OCI-M2 (cell line): ENCODE data around the gene FARP2.
"Not testable (repeated sequence)": the region's sequence is repeated elsewhere in the genome, so short reads cannot be mapped to it uniquely, and the experiment has no call there.

Experiments
- DNase-seq: peaks from one replicate; lab custom pipeline; 2025; ENCODE audit not compliant: unreplicated experiment; lab: John Stamatoyannopoulos, UW

The FARP2 gene

DNA sequence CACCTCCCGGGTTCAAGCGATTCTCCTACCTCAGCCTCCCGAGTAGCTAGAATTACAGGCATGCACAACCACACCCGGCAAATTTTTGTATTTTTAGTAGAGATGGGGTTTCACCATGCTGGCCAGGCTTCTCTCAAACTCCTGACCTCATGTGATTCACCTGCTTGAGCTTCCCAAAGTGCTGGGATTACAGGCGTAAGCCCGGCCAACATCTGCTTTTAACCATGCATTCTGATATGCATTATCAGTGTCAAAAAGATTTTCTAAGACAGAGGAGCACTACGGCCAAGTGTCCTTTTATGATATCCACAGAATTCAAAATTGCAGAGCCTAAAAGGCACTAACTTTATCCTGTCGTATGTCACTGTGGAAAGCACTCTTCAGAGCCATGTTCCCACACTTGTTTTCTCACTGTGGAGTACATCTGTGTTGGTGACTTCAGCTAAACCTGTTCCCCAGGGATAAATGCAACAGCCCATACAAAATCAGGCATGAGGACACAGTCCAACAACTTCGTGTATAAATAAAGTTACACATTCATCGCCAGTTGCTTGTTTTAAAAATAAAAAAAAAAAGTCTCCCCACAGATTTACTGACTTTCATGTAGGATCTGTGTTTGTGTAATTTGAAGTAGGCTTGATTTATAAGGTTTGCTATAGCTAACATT, 95.9 kb downstream of the FARP2 start:
- DNase-seq = no peak

DNA sequence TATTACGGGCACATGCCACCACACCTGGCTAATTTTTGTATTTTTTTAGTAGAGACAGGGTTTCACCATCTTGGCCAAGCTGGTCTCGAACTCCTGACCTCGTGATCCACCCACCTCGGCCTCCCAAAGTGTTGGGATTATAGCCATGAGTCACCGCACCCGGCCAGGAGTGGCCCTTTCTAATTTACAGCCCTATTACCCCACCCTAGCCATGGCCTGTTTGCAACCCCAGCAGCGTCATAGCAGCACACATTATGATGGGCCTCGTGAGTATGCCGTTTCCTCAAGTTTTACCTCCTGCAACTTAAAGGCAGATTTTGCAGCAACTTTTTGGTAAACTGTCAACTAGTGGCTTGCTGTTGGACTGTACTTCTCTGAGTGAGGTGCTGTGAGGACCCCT, 97.8 kb downstream of the FARP2 start:
- not testable (repeated sequence) for DNase-seq

DNA sequence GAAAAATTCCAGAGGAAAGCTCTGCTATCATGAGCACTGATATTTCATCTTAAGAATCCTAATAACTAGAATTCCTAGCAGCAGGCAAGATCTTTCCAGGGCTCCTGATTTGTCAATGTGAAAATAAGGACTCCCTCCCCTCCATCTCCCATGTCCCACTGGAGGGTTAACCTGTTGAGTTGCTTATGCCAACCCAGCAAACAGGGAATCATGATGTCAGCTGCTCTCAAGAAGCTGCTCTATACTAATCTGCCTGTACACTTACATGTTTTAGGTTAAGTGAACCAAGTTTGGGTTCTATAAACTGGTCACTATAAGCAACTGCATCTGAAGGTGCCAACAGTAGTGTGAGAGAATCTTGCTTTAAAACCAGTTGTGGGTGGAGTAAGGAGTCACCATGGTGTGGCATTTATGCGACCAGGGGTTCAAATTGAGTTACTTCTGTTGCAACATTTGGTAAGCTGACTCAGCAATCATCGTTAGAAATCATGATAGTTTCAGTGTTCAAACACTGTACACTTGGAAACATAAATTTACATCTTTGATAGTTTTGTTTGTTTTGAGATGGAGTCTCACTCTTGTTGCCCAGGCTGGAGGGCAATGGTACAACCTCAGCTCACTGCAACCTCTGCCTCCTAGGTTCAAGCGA, 98.9 kb downstream of the FARP2 start:
- no peak for DNase-seq

DNA sequence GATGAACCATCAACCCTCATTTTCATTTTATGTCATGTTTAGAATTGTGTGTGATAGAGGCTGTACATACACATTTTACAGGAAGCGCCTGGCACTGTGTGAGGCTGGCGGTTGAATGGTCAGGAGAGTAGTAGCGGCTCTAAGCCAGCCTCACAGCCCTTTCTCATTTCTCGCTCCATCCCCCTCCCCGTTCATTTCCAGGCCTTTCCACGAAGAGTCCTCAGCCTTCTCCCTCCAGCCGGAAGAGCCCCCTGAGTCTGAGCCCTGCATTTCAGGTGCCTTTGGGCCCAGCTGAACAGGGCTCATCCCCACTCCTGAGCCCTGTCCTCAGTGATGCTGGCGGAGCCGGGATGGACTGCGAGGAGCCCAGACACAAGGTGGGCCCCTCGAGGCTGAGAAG, 100.5 kb downstream of the FARP2 start:
- DNase-seq = no peak

DNA sequence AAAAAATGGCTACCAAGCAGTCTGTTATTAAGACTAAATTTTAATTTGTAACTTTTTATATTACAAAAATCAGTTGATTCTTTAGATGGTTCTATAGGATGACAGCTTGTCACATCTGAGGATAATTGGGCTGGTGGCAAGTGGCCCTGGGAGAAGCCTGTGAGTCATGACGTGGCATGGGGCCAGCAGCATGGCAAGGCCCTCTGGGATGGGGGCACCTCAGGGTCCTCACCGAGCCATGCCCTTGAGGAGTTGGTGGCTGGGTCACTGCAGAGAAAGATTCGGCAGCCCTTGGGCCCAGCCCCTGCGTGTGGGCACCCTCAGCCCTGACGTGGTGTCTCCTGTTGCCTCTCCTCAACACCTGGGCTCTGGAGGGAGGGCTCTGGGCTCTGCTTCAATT, 102.6 kb downstream of the FARP2 start:
- DNase-seq = no peak

DNA sequence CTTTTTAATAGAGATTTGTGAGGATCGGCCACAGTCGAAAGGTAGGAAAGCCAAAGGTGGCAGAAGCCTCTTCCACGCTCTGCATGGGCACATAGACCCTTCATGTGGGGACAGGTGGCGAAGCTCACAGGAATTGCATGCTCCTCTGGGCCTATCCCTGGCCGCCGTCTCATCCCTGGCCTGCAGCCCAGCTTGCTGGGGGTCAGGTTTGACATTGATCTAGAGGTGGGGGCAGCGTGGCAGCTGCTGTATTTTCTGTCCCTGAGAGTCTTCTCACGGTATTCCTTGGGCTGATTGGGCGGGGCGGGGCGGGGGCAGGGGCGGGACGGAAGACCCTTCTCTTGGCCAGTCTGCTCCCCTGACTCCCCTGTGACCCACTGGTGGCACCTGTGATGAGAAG, 103.4 kb downstream of the FARP2 start:
- no peak for DNase-seq

DNA sequence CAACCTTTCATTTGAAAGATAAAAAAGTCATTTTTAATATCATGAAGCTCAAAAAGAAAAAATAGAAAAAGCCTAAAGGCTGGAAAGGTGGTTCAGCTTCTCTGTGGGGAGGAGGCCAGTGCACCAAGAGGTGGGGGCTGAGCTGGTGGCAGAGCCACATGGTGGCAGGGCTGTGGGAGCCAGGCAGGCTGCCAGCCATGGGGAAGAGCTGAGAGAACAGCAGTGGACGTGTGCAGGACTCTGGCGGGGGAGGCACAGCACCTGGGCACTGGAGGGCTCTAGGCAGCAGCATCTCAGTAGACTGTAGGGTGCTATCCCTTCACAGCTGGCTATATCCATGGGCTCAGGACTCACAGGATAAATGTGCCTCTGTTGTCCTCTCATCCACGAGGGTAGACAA, 104.5 kb downstream of the FARP2 start:
- no peak for DNase-seq

DNA sequence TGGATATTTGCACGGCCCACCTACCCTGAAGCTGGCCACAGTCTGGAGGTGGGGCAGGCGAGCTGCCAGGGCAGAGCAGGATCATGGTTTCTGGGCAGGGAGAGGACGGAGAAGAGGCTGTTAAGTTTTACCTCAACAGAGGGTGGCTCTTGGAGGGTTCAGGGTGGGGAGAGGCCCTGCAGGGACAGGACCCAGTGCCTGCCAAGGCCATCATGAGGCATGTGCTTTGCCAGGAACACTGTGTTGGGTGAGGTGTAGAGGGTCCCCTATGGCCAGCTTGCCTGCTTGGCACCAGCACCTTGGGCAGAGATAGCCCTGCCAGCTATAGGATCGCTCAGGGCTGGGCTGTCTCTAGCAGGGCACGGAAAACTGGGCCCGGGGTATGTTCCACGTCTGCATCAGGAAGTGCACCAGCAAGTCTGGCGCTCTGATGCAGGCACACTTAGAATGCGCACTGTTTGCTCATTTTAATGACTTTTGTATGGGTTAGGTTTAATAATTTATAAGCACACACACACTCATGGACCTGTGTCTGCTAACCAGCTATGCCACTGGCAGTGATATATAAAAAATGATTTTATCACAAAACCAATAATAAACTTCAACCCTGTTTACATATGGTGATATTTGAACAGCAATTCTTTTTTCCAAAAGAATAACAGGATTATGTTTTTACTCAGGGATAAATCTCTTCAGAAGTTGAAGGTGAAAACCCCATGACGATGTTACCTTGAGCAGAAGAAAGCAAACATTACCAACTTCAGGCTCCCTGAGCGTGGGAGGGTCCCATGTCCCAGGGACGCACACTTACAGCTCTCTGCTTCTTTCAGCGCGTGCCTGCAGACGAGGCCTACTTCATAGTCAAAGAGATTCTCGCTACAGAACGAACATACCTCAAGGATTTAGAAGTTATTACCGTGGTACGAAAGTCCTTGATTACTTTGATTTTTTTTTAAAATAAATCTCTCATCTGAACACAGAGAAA, 105.9 kb downstream of the FARP2 start:
- no peak for DNase-seq

DNA sequence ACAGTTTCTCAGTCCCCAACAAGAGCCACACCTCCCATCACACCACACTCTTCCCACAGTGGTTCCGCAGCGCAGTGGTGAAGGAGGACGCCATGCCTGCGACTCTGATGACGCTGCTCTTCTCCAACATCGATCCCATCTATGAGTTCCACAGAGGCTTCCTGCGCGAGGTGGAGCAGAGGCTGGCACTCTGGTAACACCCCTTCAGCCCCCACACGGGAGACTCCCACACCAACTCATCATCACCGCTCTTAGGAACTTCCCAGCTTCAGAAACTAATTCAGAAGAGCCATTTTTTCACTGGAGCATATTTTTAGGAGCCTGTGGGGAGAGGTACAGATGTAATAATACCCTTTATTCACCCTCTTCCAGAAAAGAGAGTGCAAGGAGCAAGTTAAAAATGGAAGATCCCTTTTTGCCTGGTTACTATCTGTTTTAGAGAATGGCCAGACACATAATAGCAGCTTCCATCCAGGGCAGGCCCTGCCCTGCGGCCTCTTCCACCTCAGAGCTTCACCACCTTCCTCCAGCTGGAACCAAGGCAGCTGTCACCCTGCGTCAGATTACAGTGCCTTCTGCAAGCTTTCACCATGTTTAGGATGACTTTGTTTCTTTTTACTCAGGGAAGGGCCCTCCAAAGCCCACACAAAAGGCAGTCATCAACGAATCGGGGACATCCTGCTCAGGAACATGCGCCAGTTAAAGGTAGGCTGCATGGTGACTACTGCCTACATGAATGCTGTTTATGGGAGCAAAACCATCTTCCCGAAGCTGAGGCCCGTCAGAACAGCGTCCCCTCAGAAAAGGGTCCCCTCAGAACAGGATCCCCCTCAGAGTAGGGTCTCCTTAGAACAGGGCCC, 107.4 kb downstream of the FARP2 start:
- no peak for DNase-seq

DNA sequence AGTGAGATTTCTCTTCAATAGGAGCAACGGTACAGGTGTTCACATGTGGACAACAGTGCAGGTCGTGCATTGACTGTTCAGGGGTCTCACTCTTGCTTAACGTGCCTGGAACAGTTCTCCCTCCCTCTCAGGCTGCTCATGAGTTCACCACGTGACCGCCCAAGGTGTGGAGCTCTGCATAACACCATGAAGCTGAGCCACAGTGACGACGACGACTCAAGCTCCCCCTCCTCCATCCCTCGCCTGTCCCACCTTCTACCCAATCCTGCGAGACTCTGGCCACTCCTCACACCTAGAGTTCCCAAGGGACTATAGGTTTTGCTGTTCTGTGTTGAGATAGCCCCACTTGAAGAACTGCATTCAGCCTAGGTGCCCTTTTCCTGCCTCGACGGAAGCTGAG, 109.5 kb downstream of the FARP2 start:
- no peak for DNase-seq

DNA sequence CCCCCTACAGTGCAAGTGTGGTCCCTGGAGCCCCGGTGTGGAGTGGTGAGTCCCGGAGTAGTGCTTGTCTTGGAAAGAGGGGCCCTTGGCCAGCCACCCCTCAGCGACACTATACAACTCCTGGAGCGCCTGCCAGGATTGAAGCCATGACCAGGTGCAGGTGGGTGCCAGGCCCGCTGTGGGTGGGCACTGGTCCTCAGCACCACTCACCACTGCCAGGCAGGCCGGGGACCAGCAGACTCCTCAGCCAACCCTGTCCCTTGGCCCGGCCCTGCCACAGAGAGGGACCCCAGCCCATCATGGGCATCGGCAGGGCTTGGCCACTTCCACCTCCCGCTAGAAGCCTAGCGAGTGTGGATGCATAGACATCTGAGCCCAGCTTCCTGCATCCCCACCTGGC, 110.1 kb downstream of the FARP2 start:
- DNase-seq = no peak

DNA sequence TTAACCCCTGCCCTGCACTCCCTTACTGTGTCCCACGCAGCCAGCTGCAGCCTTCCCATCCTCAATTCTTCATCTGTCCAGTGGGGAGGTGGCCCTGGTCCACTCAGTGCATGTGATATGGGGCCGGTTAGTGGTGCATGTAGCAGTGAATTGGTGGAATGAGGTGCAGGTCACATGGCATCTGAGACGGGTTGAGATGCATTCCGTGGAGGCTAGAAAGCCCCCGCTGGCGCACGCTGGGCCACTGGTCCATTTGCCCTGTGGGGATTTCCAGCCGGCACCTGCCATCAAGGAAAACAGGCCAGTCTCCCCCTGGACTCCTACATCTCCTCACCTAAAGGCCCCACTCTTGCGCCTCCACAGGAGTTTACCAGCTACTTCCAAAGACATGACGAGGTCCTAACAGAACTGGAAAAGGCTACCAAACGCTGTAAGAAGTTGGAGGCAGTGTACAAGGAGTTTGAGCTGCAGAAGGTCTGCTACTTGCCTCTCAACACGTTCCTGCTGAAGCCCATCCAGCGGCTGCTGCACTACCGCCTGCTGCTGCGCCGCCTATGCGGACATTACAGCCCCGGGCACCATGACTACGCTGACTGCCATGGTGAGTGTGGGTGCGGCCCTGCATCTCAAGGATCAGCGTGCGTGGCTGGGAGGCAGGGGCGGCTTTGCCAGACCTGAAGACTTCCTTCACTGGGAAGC, 111.8 kb downstream of the FARP2 start:
- no peak for DNase-seq

DNA sequence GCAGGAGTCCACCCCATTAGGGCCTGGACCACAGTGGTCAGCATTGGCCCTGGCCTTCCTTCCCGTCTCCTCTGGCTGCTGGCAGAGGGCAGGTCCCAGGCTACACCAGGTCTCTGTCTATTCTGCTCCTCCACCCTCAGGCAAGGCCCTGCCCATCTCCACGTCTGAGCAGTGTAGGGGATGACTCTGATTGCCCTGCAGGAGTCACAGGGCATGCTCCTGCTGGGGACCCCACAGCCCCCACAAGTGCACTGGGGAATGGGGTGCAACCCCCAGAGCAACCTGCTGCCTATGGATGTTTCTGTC, 112.3 kb downstream of the FARP2 start:
- DNase-seq = no peak

DNA sequence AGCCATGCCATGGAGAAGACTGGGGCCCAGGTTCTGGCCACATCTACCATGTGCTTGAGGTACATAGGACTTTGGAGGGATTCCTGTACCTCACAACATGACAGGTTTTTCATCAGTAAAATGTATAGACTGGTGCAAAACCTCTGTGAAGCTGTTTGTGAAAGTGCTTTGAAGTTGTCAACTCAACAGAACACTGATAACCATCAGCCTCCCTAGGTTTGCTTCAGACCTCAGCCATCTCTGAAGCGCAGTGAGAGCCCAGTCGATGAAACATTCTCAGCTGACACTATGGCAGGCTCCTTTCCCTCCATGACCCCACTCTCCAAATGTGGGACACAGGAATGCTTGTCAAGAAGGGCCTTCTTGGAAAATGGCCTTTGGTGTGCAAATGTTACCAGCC, 113.7 kb downstream of the FARP2 start:
- DNase-seq = no peak

DNA sequence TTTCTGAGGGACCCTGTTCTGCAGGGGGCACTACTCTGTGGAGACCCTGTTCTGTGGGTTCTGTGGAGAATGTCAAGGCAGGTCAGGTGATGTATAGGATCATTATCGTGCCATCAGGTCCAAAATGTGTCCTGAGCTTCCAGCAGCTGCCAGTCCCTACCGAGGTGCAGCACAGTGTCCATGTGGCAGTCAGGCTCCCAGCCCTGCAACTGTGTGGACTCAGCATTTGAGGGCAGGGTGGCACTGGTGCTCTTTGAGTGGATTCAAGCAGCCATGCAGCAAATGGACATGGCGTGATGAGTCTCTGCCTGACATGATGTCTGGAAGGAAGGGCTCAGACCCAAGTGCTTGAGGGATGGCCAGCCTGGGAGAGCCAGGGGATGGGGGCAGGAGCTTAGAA, 117.3 kb downstream of the FARP2 start:
- no peak for DNase-seq

DNA sequence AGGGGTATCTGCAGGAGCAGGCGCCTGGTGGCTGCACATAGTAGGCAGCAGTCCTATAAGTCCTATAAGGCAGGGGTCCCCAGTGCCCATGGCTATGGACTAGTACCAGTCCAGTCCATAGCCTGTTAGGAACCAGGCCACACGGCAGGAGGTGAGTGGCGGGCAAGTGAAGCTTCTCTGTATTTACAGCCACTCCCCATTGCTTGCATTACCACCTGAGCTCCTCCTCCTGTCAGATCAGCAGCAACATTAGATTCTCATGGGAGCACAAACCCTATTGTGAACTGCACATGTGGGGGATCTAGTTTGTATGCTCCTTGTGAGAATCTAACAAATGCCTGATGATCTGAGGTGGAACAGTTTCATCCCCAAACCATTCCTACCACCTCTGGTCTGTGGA, 119.2 kb downstream of the FARP2 start:
- DNase-seq = no peak

DNA sequence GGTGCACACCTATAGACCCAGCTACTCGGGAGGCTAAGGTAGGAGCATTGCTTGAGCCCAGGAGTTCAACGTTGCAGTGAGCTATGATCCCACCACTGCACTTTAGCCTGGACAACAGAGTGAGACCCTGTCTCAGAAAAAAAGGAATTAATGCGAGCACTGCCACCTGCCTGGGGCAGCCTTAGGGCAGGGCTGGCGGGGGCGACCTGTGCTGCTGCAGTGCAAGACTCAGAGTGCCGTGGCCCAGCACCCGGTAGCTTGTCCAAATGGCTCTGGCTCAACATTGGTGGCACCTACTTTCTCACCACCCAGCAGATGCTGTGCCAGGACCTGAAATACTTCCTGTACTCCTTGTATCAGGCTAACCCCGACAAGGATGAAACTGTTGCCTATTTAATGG, 122.1 kb downstream of the FARP2 start:
- no peak for DNase-seq

DNA sequence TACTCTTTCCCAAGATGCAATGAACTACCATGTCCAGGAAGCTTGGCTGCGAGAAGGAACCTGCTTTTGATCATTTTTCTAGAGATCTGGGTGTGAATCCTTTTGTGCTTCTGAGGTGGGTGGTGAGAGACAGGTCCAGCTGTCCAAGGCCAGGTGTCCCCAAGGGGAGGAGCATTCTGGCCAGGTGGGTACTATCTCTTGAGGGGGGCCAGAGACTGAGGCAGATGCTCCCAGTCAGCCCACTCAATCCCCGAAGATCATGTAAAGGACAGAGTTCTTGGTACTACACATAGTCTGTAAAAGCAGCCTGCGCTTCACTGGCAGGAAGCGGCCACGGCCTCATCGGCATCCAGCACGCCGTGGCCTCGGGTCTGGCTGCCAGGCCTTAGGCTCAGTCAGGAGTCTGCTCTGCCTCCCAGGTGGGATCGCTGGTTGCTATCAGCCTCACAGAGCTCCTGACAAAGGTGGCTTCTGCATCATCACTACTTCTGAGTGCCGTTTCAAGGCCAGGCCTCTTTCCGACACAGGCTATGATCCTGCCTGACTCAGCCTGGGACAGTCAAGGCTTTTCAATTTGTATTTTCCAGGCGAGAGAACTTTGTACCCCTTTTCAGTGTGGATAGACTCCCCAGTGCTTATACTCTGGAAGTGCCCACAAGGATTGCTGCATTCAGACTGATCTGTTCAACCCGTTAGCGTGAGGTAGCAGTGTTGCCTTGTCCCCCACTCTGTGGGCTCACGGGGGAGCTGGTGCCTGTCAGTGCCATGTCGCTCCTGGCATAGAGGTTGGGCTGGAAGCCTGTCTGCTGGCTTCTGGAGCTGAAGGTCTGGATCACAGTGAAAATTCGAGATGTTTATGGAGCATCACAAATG, 123.2 kb downstream of the FARP2 start:
- DNase-seq = no peak

DNA sequence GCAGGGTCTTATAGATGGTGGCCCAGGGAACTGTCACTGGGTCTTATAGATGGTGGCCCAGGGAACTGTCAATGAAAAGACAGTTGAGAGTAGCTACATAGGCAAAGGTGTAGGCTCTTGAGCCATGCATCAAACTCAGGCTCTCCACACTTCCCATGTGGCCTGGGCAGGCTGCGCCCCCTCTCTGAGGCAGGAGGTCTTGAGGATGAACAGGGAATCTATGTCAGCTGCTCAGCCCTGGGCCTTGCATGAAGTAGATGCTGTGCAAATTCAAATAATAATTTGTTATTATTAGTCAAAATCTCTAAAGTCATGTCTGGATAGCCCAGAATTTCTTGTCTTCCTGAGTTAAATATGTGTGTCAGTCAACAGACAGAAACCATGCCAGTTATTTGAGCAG, 125.6 kb downstream of the FARP2 start:
- DNase-seq = no peak
